ENCODE results near the gene ERFL.
A peak's percentile ranks its signal among the peaks of the same experiment; 100 is the strongest.
"Not testable (repeated sequence)": the region's sequence is repeated elsewhere in the genome, so short reads cannot be mapped to it uniquely, and the experiment has no call there.

Gene ERFL

GRCh38 chr19:41939861-41940730 is 11.8 kb upstream of the ERFL start:
- peak overlapping the region; percentile 54 for H3K4me3 ChIP-seq (ENCODE audit: low read length)
- no peak overlapping the region for H3K27ac ChIP-seq (ENCODE audit: low read length)
- no peaks in the 10 kb centered on the region for H3K4me1 ChIP-seq (ENCODE audit: control insufficient read depth, low read depth, low read length)
- H3K9ac ChIP-seq (ENCODE audit: low read length), result no peak overlapping the region
- no peaks in the 10 kb centered on the region for H3K9me3 ChIP-seq (ENCODE audit: control insufficient read depth, low read depth, low read length)
- no peaks in the 10 kb centered on the region for H3K36me3 ChIP-seq (ENCODE audit: control insufficient read depth, low read depth, low read length)
- H3K27me3 ChIP-seq (ENCODE audit: control insufficient read depth, insufficient read depth, low read length), result peaks cover 55% of the 10 kb centered on the region

- H3K4me3 ChIP-seq (ENCODE audit: low read length); H3K27ac ChIP-seq (ENCODE audit: low read length); H3K9me3 ChIP-seq (ENCODE audit: control insufficient read depth, low read depth, low read length); H3K36me3 ChIP-seq (ENCODE audit: control insufficient read depth, low read depth, low read length); H3K4me1 ChIP-seq (ENCODE audit: control insufficient read depth, low read depth, low read length); H3K9ac ChIP-seq (ENCODE audit: low read length): not testable (repeated sequence)
- H3K27me3 ChIP-seq (ENCODE audit: control insufficient read depth, insufficient read depth, low read length), result peaks cover 64% of the 10 kb centered on the region
Measured at GRCh38 chr19:41939209-41939608, 11.0 kb upstream of the ERFL start.

DNA sequence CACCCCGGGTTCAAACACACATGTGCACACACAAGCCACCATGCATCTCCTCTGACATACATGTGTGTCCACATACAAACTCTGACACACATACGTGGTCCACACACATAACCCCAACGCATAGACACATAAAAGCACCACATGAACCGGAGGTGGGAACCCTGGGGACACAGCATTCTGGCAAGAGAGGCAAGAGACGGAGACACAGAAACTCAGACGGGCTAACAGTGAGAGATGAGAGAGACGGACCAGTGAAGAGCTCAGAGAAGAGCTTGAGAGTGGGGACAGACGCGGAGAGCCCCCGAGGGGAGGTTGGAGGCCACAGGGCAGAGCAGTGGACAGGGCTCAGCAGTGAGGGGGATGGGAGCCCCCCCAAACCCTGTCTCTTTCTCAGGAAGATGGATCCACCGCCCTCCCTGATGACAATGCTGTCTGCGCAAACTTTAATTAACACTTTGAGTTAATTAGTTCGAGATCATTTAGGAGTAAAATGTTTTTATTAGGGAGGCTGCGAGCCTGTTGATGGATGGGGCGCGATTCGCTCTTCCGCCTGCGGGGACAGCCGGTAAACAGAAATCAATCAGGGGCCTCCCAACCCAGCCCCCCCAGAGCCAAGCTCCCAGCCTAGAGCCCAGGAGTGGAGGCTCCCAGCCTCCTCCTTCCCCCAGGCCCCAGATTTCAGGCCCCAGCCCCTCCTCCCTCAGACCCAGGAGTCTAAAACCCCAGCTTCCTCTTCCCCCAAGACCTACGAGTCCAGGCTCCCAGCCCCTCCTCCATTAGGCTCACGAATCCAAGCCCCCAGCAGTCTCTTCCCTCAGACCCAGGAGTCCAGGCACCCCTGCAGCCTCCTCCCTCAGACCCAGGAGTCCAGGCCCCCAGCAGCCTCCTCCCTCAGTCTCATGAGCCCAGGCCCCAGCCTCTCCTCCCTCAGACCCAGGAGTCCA is 9.5 kb upstream of the ERFL start:
- H3K9ac ChIP-seq (ENCODE audit: low read length), result no peak overlapping the region
- no peak overlapping the region for H3K4me3 ChIP-seq (ENCODE audit: low read length)
- no peaks in the 10 kb centered on the region for H3K9me3 ChIP-seq (ENCODE audit: control insufficient read depth, low read depth, low read length)
- H3K27ac ChIP-seq (ENCODE audit: low read length), result no peak overlapping the region
- H3K36me3 ChIP-seq (ENCODE audit: control insufficient read depth, low read depth, low read length), result no peaks in the 10 kb centered on the region
- peaks cover 78% of the 10 kb centered on the region for H3K27me3 ChIP-seq (ENCODE audit: control insufficient read depth, insufficient read depth, low read length)
- H3K4me1 ChIP-seq (ENCODE audit: control insufficient read depth, low read depth, low read length), result no peaks in the 10 kb centered on the region

DNA sequence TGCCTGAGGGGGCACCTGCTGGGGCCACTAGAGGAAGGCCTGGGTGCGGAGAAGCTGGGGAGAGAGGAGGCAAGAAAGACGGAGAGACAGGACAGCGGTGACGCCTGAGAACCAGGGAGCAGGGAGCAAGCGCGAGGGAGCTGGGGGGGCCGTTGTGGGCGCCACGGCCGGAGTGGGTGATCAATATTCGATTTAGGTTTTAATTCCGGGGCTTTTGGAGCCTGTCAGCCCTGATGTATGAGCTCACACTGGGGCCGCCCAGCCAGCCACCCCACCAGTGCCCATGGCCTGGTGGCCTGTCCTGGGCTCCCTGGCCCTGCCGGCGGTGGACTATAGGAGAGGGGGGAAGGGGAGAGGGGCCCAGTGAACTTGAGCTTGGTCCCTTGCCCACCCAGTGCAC is 8.7 kb upstream of the ERFL start:
- Histone ChIP-seq H3K27me3 (ENCODE audit: control insufficient read depth, insufficient read depth, low read length) (peaks cover 87% of the 10 kb centered on the region), H3K36me3 (ENCODE audit: control insufficient read depth, low read depth, low read length) (no peaks in the 10 kb centered on the region), H3K9ac (ENCODE audit: low read length) (no peak overlapping the region), H3K27ac (ENCODE audit: low read length) (no peak overlapping the region), H3K4me1 (ENCODE audit: control insufficient read depth, low read depth, low read length) (no peaks in the 10 kb centered on the region), H3K4me3 (ENCODE audit: low read length) (no peak overlapping the region), H3K9me3 (ENCODE audit: control insufficient read depth, low read depth, low read length) (no peaks in the 10 kb centered on the region)

DNA sequence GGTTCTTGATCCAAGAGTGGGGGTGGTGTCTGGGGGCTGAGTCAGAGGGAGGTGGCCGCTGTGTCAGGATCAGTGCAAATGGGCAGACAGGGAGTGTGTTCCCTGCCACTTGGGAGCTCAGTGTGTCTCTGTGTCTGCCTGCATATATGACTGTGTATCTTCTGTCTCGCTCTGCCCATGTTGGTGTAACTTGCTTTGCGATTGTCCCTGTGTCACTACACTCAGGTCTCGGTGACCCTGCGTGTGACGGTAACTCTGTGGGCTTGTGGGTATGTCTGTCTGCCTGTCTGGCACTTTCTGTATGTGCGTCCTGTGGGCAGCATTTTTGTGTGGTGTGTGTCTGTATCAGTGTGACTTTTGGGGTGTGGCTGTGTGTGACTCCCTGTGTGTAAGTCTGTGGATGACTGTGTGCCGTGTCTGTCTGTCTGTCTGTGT is 8.2 kb upstream of the ERFL start:
- H3K27ac ChIP-seq (ENCODE audit: low read length), result no peak overlapping the region

DNA sequence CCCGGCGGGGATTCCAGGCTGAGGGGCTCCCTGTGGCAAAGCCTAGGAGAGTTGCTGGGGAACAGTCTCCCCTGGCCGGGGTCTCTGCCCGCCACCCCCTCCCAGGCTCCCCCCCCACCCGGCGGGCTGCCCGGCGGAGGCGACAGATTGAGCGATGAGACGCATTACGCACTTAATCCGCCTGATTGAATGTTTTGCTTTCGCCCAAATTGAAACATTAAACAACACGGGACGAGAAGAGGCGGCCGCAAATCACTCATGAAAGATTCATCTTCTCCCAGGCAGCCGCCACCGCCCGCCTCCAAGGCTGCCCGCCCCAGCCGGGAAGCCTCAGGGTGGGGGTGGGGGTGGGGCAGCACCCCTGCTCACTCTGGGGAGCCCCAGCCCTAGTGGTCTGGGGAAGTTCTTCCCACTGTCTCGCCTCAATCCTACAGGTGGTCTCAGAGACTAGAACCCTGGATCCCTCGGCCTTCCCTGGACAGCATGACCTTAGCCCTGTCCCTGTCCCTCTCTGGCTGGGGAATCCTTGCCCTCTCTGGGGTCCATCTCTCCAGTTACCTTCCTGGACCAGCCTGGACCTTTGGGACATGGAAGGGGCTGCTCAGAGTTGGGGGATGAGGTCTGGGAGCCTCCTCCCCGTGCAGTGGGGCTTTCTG is 7.6 kb upstream of the ERFL start:
- peaks cover 4% of the 10 kb centered on the region for H3K4me1 ChIP-seq (ENCODE audit: control insufficient read depth, low read depth, low read length)
- no peaks in the 10 kb centered on the region for H3K36me3 ChIP-seq (ENCODE audit: control insufficient read depth, low read depth, low read length)
- H3K9ac ChIP-seq (ENCODE audit: low read length), result no peak overlapping the region
- H3K4me3 ChIP-seq (ENCODE audit: low read length), result no peak overlapping the region
- H3K27me3 ChIP-seq (ENCODE audit: control insufficient read depth, insufficient read depth, low read length), result peaks cover 87% of the 10 kb centered on the region
- no peaks in the 10 kb centered on the region for H3K9me3 ChIP-seq (ENCODE audit: control insufficient read depth, low read depth, low read length)
- no peak overlapping the region for H3K27ac ChIP-seq (ENCODE audit: low read length)

More for the DNA sequence above, 8.2 kb upstream of the ERFL start:
- H3K36me3 ChIP-seq (ENCODE audit: control insufficient read depth, low read depth, low read length), result no peaks in the 10 kb centered on the region
- no peak overlapping the region for H3K9ac ChIP-seq (ENCODE audit: low read length)
- H3K9me3 ChIP-seq (ENCODE audit: control insufficient read depth, low read depth, low read length), result no peaks in the 10 kb centered on the region
- peaks cover 3% of the 10 kb centered on the region for H3K4me1 ChIP-seq (ENCODE audit: control insufficient read depth, low read depth, low read length)
- peaks cover 87% of the 10 kb centered on the region for H3K27me3 ChIP-seq (ENCODE audit: control insufficient read depth, insufficient read depth, low read length)
- H3K4me3 ChIP-seq (ENCODE audit: low read length), result no peak overlapping the region

DNA sequence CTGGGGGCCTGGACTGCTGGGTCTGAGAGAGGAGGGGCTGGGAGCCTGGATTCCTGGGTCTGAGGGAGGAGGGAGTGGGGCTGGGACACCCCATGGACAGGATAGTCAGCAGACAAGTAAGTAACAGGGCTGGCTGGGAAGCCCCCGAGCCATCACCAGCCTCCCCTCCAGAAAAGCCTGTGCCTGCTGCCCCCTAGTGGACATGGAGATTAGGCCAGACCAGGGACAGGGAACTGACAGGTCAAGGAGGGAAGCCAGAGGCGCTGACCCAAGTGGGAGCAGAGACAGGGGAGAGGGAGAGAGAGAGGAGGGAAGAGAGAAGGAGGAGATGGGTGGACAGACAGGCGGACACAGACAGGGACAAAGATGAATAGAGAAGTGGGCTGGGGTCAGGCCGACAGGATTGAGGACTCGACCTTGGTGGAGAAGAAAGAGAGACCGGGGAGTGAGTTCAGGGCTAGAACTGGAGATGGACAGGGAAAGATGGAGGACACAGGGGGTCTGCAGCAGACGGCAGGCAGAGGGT is 6.7 kb upstream of the ERFL start:
- H3K9me3 ChIP-seq (ENCODE audit: control insufficient read depth, low read depth, low read length), result no peaks in the 10 kb centered on the region
- H3K4me1 ChIP-seq (ENCODE audit: control insufficient read depth, low read depth, low read length), result peaks cover 4% of the 10 kb centered on the region
- H3K4me3 ChIP-seq (ENCODE audit: low read length), result no peak overlapping the region
- no peaks in the 10 kb centered on the region for H3K36me3 ChIP-seq (ENCODE audit: control insufficient read depth, low read depth, low read length)
- peaks cover 89% of the 10 kb centered on the region for H3K27me3 ChIP-seq (ENCODE audit: control insufficient read depth, insufficient read depth, low read length)
- H3K27ac ChIP-seq (ENCODE audit: low read length), result no peak overlapping the region
- H3K9ac ChIP-seq (ENCODE audit: low read length), result no peak overlapping the region

DNA sequence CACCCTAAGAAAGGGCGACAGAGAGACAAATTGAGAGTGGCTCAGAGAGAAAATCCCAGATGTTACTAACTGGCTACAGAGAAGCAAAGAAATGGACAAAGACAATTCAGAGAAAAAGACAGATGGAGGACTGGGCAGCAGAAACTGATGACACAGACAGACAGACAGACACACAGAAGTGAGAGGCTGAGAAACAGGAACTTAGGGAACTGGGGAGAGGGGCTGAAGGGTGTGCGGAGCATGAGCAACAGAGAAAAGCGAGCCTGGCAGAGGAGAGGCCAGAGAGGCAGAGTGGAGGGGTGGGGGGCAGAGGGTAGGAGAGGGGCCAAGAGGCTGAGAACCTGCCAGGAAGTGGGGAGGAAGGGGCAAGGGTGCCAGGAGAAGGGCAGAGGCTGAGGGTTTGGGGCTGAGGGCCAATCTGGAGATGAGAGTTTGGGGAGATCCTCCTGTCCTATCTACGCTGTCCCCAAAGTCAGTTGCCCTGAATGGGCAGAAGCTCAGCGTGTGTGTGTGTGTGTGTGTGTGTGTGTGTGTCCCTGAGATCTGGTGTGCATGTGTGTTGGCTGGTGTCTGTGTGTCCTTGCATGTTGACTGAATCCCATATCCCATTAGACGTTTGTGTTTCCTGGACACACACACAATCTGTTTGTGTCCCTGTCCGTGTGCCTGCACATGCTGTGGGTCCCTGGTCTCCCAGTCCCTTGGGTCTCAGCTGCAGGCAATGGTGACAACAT is 5.6 kb upstream of the ERFL start:
- Histone ChIP-seq H3K27ac (ENCODE audit: low read length) (no peak overlapping the region), H3K27me3 (ENCODE audit: control insufficient read depth, insufficient read depth, low read length) (peaks cover 94% of the 10 kb centered on the region), H3K9ac (ENCODE audit: low read length) (no peak overlapping the region), H3K4me1 (ENCODE audit: control insufficient read depth, low read depth, low read length) (peaks cover 4% of the 10 kb centered on the region), H3K36me3 (ENCODE audit: control insufficient read depth, low read depth, low read length) (no peaks in the 10 kb centered on the region), H3K9me3 (ENCODE audit: control insufficient read depth, low read depth, low read length) (no peaks in the 10 kb centered on the region), H3K4me3 (ENCODE audit: low read length) (no peak overlapping the region)

GRCh38 chr19:41932720-41933332 is 4.6 kb upstream of the ERFL start:
- Histone ChIP-seq H3K4me1 (ENCODE audit: control insufficient read depth, low read depth, low read length) (peaks cover 4% of the 10 kb centered on the region), H3K27ac (ENCODE audit: low read length) (no peak overlapping the region), H3K9ac (ENCODE audit: low read length) (no peak overlapping the region), H3K27me3 (ENCODE audit: control insufficient read depth, insufficient read depth, low read length) (peaks cover 100% of the 10 kb centered on the region), H3K9me3 (ENCODE audit: control insufficient read depth, low read depth, low read length) (no peaks in the 10 kb centered on the region), H3K36me3 (ENCODE audit: control insufficient read depth, low read depth, low read length) (no peaks in the 10 kb centered on the region), H3K4me3 (ENCODE audit: low read length) (no peak overlapping the region)

DNA sequence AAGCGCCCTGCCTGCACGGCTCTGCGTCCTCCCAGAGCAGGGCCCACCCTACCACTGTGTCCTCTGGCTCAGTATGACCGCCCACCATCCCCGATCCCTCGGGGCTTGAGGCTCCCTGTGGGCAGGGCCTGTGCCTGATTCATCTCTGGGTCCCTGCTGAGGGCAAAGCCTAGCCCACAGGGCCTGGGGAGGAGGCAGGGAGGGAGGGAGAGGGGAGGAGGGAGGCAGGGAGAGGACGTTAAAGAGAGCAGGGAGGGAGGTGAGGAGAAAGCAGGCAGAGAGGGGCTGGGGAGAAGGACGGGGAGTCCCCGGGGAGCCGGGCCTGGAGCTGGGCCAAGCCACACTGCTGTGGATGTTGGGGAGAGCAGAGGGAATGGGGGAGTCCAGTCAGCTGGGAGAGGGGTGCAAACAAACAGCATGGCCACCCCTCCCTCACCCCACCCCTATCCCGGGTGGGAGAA is 4.0 kb upstream of the ERFL start:
- H3K4me1 ChIP-seq (ENCODE audit: control insufficient read depth, low read depth, low read length), result peaks cover 4% of the 10 kb centered on the region
- H3K27ac ChIP-seq (ENCODE audit: low read length), result no peak overlapping the region
- no peak overlapping the region for H3K9ac ChIP-seq (ENCODE audit: low read length)
- H3K36me3 ChIP-seq (ENCODE audit: control insufficient read depth, low read depth, low read length), result no peaks in the 10 kb centered on the region
- H3K4me3 ChIP-seq (ENCODE audit: low read length), result no peak overlapping the region
- H3K9me3 ChIP-seq (ENCODE audit: control insufficient read depth, low read depth, low read length), result no peaks in the 10 kb centered on the region
- peaks cover 100% of the 10 kb centered on the region for H3K27me3 ChIP-seq (ENCODE audit: control insufficient read depth, insufficient read depth, low read length)

All from iPS-18a (cell line).